ENCODE data around the gene MED10. TPM values are rescaled to one million over a fixed set of nuclear protein-coding genes. Genes with fewer than 3 reads are reported as not detected.

The MED10 gene
- total RNA-seq, 1 donor from 2014 or later: 29.2 TPM

DNA sequence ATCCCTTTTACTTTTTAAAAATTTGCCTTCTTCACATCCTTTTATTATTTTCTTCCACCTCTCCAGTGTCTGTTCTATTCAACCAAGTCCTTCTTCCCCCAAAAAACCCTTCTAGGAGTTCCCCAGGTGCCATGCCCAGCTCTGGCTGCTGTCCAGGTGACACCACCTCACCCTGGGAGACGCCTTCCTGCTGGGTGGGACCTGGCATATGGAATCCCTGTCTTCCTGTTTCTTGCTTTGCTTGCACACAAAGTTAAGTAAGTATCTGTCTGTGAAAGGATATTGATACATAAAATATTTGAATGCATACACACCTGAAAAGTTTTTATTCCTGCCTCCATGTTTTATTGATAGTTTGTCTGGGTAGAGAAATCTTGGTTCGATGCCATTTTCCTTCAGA, 23.1 kb upstream of the MED10 start:
- intact Hi-C loops (cut with micrococcal nuclease): no loop called here
- DNase-seq (no peak), ATAC-seq (no peak)

DNA sequence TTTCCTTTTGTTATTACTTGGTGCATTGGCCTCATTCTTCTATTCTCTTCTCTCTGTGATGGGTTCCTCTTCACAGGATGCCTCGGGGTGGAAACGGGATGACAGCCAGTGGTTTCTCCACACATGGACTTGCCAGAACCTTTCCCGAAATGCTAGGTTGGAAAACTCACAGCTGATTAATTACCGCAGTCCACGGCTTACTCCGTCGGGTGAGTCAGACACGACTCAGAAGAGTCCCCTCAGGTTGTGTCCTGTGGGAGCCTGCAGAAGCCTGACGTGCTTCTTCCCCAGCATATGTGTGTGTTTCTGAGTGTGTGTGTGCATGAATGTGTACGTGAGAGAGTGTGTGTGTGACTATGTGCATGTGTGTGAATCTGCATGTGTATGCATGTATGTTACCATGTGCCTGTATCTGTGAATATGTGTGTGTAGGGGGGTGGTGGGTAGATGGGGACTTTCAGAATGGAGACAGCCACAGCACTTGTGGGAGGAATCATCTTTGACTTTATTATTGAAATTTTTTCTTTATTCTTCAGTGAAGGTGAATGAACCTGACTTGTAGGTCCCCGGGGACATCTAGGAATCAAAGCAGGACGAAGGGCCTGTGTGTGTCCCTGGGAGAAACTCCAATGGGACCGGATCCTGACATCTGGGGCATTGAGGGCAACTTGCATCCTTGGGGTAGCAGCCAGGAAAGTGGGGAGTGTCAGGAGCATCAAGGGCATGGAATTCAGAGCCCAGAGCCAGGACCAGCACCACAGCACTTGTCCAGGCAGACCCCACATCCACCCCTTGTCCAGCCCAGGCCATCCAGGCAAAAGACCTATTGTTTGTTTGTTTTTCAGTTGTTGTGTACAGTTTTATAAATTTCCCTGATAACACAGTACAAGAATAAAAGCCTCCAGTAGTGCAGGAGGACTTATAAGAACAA, 21.9 kb upstream of the MED10 start:
- ATAC-seq (no peak), DNase-seq (no peak)
- intact Hi-C loops (cut with micrococcal nuclease): no loop called here

DNA sequence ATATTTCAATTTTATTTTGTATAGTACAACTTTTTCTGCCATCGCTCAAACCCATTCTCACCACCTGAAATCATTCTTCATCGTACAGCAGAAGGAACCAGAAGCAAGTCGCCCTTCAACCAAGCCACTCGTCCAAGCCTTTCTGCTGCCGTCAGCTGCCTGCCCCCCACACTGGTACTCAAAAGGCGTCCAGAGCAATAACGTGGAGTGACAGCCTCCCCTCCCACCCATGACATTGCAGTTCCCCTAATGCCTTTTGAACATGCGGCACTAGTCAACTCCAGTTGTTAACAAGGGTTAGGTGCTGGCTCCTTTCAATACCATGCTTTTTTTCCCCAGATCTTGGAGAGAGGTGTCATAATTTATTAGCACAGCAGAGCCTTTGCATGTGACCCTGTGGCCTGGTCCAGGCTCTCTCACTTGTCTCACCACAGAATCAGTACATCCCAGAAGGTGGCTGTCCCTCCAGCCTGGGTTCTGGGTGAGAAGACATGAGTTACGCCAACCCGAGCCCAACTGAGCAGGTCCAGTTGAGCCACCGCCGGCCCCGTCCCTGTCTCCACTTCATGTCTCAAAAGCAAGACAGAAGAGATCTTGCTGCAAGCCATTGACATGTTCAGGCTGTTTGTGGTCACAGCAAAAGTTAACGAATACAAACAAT, 20.4 kb upstream of the MED10 start:
- no peak for DNase-seq
- intact Hi-C loops (cut with micrococcal nuclease): no loop called here
- no peak for ATAC-seq

DNA sequence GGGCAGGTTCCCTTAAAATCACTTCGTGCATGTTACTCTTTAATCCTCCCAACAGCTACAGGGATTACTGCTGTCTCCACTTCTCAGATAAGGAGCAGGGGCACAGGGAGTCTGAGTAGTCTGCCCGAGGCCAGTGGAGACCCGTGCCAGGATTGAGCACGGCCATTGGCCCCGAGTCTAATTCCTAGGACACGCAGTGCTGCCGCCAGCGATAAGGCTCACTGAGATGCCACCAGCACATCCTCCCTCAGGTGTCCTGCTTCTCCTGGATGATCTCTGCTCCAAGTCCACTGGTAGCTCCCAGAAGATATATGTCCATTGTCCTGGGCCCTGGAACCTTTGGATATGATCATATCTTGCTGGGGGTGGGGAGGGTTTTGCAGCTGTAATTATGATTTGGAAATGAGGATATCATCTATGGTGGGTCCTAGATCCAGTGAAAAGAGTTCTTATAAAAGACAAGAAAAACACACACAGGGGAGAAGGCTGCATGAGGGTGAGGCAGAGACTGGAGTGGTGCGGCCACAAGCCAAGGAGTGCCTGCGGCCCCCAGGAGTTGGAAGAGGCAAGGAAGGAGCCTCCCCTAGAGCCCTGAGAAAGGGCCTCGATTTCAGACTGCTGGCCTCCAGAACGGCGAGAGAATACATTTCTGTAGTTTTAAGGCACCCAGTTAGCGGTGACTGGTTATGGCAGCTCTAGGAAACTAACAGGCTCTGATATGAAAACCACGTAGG, 19.4 kb upstream of the MED10 start:
- intact Hi-C loops (cut with micrococcal nuclease): no loop called here
- no peak for ATAC-seq
- no peak for DNase-seq

- ATAC-seq (no peak), DNase-seq (no peak)
- intact Hi-C loops (cut with micrococcal nuclease): no loop called here
Measured at GRCh38 chr5:6396836-6397535, 18.6 kb upstream of the MED10 start.

DNA sequence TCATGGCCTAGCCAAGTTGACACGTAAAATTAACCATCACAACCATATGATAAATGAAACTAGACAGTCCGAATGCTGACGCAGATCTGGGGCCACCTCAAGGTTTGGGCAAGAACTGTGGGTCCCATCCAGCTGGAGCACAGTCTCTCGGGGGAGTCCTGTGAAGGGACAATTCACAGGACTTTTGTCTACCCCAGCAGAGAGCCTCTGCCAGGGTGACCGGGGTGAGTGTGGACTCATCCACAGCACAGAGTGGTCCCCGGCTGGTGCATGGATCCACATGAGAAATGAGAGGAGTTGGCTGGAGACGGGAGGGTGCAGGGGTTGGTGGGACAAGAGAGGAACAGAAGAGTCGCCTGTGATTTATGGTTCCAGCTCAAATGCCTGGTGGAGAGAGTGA, 17.7 kb upstream of the MED10 start:
- ATAC-seq (no peak), DNase-seq (no peak)
- intact Hi-C loops (cut with micrococcal nuclease): no loop called here

DNA sequence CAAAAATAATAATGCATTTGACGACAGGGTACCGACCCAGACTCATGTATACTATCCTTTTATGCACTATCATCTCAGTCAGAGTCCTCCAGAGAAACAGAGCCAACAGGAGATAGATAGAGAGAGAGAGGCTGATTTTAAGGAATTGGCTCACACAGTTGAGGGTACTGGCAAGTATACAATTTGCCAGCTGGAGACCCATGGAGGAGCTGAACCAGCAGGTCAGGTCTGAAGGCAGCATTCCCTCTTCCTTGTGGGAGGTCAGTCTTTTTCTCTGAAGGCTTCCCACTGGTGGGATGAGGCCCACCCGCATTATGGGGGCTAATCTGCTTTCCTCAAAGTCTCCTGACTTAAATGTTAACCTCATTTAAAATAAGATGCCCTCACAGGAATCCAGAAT, 17.3 kb upstream of the MED10 start:
- DNase-seq: no peak
- intact Hi-C loops (cut with micrococcal nuclease): no loop called here

DNA sequence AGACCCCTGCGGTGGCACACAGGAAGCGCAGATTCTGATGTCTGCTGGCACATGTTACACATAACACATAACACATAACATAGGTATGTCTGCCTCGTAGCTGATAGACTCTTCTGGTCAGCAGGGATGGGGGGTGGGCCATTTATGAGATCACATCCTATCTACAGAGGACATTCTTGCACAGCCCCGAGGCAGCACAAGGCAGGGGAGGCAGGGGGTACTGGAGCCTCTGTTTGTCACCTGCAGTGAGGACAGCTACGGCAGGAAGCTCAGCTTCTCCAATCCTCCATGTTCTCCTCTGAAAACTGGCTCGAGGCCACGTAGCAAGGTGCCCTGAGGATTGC, 16.7 kb upstream of the MED10 start:
- DNase-seq (no peak), ATAC-seq (no peak)
- intact Hi-C loops (cut with micrococcal nuclease): no loop called here

More for the DNA sequence above, 17.3 kb upstream of the MED10 start:
- no peak for ATAC-seq

GRCh38 chr5:6394429-6395101, 16.2 kb upstream of the MED10 start:
- no peak for ATAC-seq
- DNase-seq: no peak
- intact Hi-C loops (cut with micrococcal nuclease): no loop called here

GRCh38 chr5:6393596-6394194, 15.3 kb upstream of the MED10 start:
- DNase-seq: no peak
- ATAC-seq: no peak
- intact Hi-C loops (cut with micrococcal nuclease): no loop called here

- intact Hi-C loops (cut with micrococcal nuclease): no loop called here
- no peak for ATAC-seq
- no peak for DNase-seq
Measured at GRCh38 chr5:6392561-6392960, 14.2 kb upstream of the MED10 start.

DNA sequence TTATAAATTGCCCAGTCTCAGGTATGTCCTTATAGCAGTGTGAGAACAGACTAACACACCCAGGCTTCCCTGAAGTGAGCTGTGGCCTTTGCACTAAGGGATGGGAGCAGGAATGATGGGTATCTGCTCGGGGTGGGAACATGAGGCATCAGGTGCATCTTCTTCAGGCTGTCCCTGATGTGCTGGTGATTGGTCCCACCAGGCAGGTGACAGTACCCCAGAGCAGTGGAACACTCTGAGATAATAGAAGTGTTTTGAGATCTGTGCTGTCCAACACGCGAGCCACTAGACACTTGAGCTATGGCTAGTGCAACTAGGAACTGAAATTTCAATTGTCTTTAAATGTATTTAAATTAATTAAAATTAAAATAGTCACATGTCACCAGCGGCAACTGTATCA, 12.8 kb upstream of the MED10 start:
- intact Hi-C loops (cut with micrococcal nuclease): no loop called here
- DNase-seq (no peak), ATAC-seq (no peak)

GRCh38 chr5:6389946-6390530, 11.7 kb upstream of the MED10 start:
- no peak for ATAC-seq
- no peak for DNase-seq
- intact Hi-C loops (cut with micrococcal nuclease): no loop called here

GRCh38 chr5:6389397-6389796, 11.1 kb upstream of the MED10 start:
- DNase-seq: no peak
- ATAC-seq: no peak
- intact Hi-C loops (cut with micrococcal nuclease): no loop called here

GRCh38 chr5:6387970-6388369, 9.6 kb upstream of the MED10 start:
- no peak for ATAC-seq
- no peak for DNase-seq
- intact Hi-C loops (cut with micrococcal nuclease): no loop called here

- ATAC-seq (no peak), DNase-seq (no peak)
- intact Hi-C loops (cut with micrococcal nuclease): no loop called here
Measured at GRCh38 chr5:6386271-6386670, 7.9 kb upstream of the MED10 start.

- intact Hi-C loops (cut with micrococcal nuclease): no loop called here
- no peak for ATAC-seq
- DNase-seq: no peak
Measured at GRCh38 chr5:6384856-6385255, 6.5 kb upstream of the MED10 start.

DNA sequence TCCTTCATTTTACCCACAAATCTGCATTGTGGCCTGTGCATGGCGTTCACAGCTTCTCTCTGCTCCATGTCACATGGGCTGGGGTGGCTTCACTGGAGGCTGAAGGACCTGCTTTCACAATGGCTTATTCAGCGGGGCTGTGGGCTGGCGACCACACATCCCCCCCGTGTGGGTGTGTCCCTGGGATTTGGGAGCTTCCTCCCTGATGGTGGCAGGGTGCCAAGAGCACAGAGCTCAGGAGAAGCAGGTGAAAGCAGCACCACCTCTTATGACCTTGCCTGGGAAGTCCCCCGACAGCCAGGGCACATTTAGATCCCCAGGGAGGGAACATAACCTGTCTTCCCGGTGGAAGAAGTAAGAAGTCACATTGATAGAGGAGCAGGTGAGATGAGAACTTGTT, 5.0 kb upstream of the MED10 start:
- no peak for ATAC-seq
- intact Hi-C loops (cut with micrococcal nuclease): no loop called here
- no peak for DNase-seq
